HCT116 (cell line): ENCODE results near the gene SOAT2.

Source experiments
- EZH2 ChIP-seq: fragments of 200-600 bp; sonication (generic); IDR thresholded peaks from 2 replicates; pipeline ENCODE4 v1.6.1; 2017; ENCODE audit warnings: antibody characterized with exemption, mixed run types
- JUND ChIP-seq: IDR thresholded peaks from 2 replicates; pipeline ENCODE4 v1.6.1; 2012
- POLR2A ChIP-seq: IDR thresholded peaks from 2 replicates; pipeline ENCODE4 v1.7.0; 2011; ENCODE audit warnings: borderline replicate concordance; ENCODE audit not compliant: insufficient read depth, insufficient read length; ENCODE audit errors: extremely low read depth
- YY1 ChIP-seq: IDR thresholded peaks from 2 replicates; pipeline ENCODE4 v1.6.1; 2011; ENCODE audit warnings: low read length, low read depth, moderate library complexity, mild to moderate bottlenecking; ENCODE audit not compliant: insufficient replicate concordance; ENCODE audit errors: extremely low read depth
- TF ChIP-seq, protein P1 (sequence below), 3 experiments: fragments of 200-600 bp in 1 of 3; sonication (generic) in 1 of 3; IDR thresholded peaks in 2 of 3; conservative IDR thresholded peaks in 1 of 3; 2 replicates each; pipeline ENCODE4 v1.5.1; 2012 to 2017; ENCODE audit warnings: low read depth in 2 of 3, low read length in 2 of 3, antibody characterized with exemption in 1 of 3, borderline replicate concordance in 1 of 3, control low read depth in 1 of 3, mild to moderate bottlenecking in 1 of 3, mixed read lengths in 1 of 3, mixed run types in 1 of 3, moderate library complexity in 1 of 3; ENCODE audit not compliant: insufficient read depth in 1 of 3
- TF ChIP-seq, protein P2 (sequence below): IDR thresholded peaks from 2 replicates; pipeline ENCODE4 v1.6.1; 2011; ENCODE audit warnings: mild to moderate bottlenecking, low read length, moderate library complexity; ENCODE audit not compliant: insufficient replicate concordance; ENCODE audit errors: extremely low read depth
- TF ChIP-seq, protein P3 (sequence below): IDR thresholded peaks from 2 replicates; pipeline ENCODE4 v1.6.1; 2012; ENCODE audit warnings: low read depth
- TF ChIP-seq, protein P4 (sequence below): IDR thresholded peaks from 2 replicates; pipeline ENCODE4 v1.6.1; 2012

DNA sequence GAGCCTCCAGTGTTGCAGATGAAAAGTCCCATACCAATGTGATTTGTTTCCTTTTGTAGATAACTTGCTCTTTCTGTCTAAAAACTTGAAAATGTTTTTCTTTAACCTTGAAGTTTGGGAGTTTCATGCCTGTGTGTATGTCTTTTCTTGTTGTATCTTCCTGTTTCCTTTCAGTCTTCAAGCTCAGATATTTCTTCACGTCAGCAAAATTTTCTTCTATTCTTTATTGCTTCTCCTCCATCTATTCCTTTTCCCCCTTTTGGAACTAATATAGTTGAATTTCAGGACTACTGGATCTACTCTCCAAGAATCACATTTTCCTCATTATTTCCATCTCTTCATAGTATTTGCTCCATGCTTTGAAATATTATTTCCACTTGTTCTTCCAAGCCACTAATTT, 23.9 kb downstream of the SOAT2 start:
- TF ChIP-seq, protein P1, sequence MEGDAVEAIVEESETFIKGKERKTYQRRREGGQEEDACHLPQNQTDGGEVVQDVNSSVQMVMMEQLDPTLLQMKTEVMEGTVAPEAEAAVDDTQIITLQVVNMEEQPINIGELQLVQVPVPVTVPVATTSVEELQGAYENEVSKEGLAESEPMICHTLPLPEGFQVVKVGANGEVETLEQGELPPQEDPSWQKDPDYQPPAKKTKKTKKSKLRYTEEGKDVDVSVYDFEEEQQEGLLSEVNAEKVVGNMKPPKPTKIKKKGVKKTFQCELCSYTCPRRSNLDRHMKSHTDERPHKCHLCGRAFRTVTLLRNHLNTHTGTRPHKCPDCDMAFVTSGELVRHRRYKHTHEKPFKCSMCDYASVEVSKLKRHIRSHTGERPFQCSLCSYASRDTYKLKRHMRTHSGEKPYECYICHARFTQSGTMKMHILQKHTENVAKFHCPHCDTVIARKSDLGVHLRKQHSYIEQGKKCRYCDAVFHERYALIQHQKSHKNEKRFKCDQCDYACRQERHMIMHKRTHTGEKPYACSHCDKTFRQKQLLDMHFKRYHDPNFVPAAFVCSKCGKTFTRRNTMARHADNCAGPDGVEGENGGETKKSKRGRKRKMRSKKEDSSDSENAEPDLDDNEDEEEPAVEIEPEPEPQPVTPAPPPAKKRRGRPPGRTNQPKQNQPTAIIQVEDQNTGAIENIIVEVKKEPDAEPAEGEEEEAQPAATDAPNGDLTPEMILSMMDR (IDR thresholded peaks at IDR 0.05 in 2 of 3, conservative IDR thresholded peaks at IDR 0.05 in 1 of 3; ENCODE audit: borderline replicate concordance in 1 of 3, insufficient read depth in 1 of 3, low read depth in 2 of 3, low read length in 2 of 3): no peak
- TF ChIP-seq YY1: no peak
- no peak for TF ChIP-seq EZH2
- TF ChIP-seq POLR2A: no peak
- TF ChIP-seq, protein P2, sequence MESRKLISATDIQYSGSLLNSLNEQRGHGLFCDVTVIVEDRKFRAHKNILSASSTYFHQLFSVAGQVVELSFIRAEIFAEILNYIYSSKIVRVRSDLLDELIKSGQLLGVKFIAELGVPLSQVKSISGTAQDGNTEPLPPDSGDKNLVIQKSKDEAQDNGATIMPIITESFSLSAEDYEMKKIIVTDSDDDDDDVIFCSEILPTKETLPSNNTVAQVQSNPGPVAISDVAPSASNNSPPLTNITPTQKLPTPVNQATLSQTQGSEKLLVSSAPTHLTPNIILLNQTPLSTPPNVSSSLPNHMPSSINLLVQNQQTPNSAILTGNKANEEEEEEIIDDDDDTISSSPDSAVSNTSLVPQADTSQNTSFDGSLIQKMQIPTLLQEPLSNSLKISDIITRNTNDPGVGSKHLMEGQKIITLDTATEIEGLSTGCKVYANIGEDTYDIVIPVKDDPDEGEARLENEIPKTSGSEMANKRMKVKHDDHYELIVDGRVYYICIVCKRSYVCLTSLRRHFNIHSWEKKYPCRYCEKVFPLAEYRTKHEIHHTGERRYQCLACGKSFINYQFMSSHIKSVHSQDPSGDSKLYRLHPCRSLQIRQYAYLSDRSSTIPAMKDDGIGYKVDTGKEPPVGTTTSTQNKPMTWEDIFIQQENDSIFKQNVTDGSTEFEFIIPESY: no peak
- TF ChIP-seq JUND: no peak
- TF ChIP-seq, protein P3, sequence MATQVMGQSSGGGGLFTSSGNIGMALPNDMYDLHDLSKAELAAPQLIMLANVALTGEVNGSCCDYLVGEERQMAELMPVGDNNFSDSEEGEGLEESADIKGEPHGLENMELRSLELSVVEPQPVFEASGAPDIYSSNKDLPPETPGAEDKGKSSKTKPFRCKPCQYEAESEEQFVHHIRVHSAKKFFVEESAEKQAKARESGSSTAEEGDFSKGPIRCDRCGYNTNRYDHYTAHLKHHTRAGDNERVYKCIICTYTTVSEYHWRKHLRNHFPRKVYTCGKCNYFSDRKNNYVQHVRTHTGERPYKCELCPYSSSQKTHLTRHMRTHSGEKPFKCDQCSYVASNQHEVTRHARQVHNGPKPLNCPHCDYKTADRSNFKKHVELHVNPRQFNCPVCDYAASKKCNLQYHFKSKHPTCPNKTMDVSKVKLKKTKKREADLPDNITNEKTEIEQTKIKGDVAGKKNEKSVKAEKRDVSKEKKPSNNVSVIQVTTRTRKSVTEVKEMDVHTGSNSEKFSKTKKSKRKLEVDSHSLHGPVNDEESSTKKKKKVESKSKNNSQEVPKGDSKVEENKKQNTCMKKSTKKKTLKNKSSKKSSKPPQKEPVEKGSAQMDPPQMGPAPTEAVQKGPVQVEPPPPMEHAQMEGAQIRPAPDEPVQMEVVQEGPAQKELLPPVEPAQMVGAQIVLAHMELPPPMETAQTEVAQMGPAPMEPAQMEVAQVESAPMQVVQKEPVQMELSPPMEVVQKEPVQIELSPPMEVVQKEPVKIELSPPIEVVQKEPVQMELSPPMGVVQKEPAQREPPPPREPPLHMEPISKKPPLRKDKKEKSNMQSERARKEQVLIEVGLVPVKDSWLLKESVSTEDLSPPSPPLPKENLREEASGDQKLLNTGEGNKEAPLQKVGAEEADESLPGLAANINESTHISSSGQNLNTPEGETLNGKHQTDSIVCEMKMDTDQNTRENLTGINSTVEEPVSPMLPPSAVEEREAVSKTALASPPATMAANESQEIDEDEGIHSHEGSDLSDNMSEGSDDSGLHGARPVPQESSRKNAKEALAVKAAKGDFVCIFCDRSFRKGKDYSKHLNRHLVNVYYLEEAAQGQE: no peak
- TF ChIP-seq, protein P4, sequence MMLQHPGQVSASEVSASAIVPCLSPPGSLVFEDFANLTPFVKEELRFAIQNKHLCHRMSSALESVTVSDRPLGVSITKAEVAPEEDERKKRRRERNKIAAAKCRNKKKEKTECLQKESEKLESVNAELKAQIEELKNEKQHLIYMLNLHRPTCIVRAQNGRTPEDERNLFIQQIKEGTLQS: no peak
